Activated CD8-positive, alpha-beta memory T cell treated with anti-CD3 and anti-CD28 coated beads, Interleukin-2, amount 50 U/mL, for 24 hours (primary cell): Measurements from ENCODE around the gene APCDD1.
"Not testable (repeated sequence)": the region's sequence is repeated elsewhere in the genome, so short reads cannot be mapped to it uniquely, and the experiment has no call there.

Experiments used
- DNase-seq: peaks from one replicate; pipeline ENCODE4 v3.0.0-alpha.2; 2020; ENCODE audit errors: extremely low read depth

APCDD1 gene

DNA sequence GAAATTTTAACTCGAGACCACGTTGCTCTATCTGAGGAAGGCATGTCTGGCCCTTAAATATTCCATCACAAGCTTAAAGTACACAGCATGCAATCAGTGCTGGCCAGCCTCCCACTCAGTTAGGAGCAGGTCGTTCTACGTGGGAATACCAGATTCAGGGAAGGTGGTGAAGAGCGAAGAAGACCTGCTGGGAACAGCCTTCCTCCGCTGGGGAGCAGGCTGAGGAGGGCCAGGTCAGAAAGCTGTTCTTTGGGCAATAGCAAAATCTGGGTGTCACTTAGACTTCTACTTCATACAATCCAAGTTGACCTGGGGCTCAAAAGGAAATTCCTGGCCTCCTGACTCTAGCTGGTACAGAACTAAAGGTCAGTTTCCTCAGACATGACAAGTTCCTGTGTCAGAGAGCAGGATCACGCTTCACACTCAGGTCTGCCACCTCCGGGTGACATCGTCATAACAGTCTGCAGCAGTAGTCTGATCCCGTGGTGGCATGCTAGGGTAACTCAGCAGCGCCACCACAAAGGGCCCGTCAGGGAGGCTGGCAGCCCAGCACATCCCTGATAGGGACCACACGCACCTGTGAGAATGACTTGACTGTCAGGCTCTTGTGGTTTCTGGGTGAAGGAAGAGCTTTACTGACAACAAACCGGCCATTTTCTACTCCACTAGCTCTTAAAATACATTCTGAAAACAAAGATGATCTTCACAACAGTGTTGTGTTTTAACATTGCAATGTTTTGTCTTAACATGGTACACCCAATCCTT, 36.1 kb downstream of the APCDD1 start:
- peak; percentile 14 for DNase-seq

- DNase-seq, result no peak
Observed at GRCh38 chr18:10495936-10496335, 41.5 kb downstream of the APCDD1 start.

- no peak for DNase-seq
Observed at GRCh38 chr18:10497206-10497749, 42.8 kb downstream of the APCDD1 start.

DNA sequence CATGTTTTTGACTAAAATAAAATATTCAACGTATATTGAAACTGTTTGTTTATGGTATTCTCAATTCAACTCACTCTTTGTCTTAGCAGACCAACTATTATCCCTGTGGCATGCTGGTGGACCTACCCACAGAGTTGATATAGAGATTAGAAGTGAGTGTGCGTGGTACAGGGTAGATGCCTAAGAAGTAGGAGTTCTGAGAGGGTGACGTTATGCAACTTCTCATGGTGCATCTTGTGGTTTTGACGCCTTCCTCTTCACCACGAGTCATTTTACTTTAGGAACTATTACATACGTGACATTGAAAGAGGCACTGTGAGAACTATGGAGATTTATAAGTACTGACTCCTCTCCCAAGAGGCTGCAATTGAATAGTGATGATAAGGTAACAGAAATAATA, 44.8 kb downstream of the APCDD1 start:
- no peak for DNase-seq

- no peak for DNase-seq
Observed at GRCh38 chr18:10500038-10500437, 45.6 kb downstream of the APCDD1 start.

DNA sequence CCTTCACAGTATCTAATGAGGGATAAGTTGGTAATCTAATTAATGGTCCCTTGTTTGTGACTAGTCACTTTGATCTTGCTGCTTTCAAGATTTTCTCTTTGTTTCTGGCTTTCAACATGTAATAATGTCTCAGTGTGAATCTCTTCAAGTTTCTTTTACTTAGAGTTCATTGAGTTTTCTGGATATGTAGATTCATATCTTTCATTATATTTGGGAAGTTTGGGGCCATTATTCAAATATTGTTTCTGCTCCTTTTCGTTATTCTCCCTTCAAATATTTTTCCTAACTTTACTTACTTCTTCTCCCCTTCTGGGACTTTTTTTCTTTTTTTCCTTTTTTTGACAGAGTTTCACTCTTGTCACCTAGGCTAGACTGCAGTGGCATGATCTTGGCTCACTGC, 50.3 kb downstream of the APCDD1 start:
- DNase-seq, result no peak

DNA sequence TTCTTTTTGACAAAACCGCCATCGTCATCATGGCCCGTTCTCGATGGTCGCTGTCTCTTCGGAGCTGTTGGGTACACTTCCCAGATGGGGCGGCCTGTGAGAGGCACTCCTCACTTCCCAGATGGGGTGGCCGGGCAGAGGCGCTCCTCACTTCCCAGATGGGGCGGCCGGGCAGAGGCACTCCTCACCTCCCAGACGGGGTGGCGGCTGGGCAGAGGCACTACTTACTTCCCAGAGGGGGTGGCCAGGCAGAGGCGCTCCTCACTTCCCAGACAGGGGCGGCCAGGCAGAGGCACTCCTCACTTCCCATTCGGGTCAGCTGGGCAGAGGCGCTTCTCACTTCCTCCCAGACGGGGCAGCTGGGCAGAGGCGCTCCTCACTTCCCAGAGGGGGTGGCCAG, 51.5 kb downstream of the APCDD1 start:
- DNase-seq, result not testable (repeated sequence)

GRCh38 chr18:10508591-10508990, 54.2 kb downstream of the APCDD1 start:
- DNase-seq, result no peak

DNA sequence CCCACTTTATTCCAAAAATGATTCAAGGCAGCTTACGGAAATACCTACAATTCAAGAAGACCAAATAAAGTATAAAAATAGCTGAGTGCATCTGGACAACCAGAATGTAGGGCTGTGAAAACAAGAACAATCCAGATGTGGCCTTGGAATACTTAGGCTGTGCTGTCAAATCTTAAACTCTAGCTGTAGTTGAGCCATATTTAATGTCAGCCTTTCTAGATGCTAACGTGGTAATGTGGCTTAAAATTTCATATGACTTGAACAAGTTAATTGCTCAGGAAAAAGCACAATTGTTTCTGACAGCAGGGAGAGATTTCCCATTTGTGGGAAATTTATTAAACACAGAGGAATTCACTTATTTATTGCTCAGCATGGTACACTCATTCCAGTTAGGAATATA, 56.8 kb downstream of the APCDD1 start:
- no peak for DNase-seq

DNA sequence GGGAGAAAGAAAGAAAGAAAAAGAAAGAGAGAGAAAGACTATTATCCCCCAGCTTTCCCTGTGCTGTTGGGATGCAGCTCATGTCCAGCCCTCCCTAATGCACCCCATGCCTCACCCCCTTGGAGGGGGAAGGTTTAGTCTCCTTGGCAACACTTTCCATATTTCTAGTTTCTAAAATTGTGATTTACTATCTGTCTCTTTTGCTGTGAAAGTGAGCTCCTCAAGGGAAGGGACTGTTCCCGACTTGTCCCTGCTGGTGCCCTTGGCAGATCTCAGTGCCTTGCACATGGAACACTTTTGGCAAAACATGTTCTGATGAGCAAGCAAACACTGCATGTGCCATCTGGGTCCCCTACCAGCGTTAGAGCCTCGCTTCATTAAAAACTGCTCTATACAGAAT, 59.6 kb downstream of the APCDD1 start:
- DNase-seq, result no peak

DNA sequence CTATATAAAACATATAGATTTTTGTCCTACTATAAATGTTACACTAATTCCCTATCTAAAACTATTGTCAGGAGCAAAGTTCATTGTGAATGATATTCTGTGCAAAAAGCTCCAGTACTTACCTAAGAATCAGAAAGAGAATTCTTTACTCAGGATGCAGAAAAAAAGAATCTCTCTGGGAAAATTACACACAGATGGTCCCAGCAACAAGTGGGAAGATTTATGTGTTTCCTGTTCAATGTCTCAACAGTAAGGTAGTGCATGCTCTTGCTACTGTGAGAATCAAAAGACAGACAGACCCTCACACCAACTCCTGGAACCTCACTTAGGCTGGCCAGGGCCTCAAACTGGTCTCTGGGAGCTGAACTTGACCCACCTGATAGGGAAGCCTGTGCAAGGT, 60.2 kb downstream of the APCDD1 start:
- no peak for DNase-seq

DNA sequence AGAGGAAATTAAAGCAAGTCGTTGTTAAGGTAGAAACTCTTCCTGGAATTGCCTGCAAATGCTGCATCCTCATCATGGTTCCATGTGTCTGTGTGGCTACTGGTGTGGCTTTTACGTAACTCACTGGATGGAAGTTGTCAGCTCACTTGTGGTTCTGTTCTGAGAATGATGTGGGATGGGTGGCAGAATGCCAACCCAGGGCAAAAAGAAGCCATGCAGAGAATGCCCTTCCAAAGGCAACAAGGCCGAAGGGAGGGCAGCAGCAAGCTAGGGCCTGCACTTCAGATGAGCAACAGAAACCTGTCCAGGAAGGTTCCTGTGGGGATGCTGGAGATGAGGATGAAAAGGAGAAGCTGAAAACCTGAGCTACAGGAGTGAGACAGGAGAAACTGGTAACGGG, 61.0 kb downstream of the APCDD1 start:
- no peak for DNase-seq

DNA sequence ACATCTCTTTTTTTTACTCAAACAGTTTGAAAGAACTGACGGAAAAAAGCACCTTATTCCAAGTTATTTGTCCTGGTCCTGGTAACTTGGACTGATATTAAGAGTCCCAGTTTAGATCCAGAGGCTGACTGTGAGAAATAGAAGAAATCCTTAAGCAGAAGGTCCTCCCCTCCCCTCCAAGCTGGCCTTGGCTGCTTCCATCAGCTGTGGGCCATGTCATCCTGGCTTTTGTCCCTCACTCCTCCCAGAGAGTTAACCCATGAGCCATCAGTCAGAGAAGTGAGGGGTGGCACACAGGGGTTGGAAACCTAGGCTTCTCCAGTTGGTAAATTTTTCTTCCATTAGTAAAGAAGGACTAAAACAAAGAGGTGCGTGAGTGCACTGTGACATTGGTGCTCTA, 61.6 kb downstream of the APCDD1 start:
- no peak for DNase-seq

DNA sequence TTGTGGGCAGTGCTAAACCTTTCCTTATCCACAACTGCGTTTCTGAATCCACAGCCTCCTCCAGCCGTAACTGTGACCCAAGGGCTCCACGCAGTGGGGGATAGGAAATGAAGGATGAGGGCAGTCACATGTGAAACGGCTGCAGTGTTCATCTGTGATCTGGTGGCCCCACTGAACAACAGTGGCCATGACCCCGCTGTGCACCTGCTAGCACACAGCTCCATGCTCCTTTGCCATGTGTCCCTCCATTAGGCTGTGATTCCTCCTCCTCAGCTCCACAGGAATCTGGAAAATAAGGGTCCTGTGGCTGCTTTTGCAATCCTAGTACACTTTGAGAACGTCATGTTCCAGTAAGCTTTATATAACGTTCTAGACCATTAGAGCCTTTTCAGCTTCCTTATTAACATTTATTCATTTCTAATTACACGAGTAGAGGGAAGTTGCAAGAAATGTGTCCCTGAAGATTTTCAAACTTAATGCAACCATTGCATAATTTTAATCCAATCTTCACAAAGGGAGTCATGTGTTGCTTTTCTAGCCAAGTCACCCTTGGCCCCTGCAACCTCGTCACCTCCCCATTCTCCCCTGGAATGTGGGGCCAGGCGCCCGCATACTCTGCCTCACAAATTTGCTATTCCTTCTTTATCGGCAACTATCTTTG, 64.3 kb downstream of the APCDD1 start:
- no peak for DNase-seq

GRCh38 chr18:10519366-10519765, 64.9 kb downstream of the APCDD1 start:
- no peak for DNase-seq

DNA sequence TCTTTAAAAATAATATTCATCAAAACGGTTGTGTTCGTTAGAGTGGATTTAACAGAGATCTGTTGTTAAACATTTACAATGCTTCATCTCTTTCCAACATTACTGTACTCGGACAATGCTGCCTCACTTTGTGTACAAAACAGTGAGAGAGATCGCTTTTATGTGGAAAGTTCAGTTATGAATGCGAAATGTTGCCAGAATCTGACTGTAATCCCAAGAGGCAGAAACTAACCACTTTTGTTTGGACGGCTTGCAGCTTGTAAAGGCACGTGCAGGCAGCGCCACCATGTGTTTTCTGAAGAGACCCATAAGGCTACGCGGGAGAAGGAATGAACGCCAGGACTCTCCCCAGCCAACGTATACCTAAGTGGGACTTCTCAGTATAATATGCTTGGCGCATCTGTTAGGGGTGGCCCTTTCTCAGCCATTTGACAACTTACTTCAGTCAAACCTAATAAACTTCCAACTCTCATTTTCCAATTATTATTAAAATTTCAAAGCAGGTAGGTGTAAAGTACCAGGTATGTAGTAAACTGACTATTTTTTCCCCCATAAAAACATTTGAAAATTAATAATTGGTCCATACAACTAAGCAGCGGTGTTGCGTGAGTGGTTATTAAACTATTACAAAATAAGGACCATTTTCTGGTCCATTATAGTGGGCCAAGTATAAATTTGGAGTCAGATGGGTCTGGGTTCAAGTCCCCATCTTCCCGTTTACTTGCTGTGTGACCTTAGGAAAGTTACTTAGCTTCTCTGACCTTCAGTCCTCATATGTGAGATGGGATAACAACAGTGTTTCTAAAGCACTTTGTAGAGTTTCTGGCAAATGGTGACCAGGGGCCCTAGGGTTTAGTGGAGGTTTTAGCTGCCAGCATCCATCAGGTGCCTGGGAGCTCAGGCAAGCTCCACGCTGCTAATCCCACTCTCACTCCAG, 65.8 kb downstream of the APCDD1 start:
- DNase-seq, result peak; percentile 15

GRCh38 chr18:10521566-10521965, 67.1 kb downstream of the APCDD1 start:
- no peak for DNase-seq

GRCh38 chr18:10522574-10522973, 68.1 kb downstream of the APCDD1 start:
- DNase-seq, result no peak

DNA sequence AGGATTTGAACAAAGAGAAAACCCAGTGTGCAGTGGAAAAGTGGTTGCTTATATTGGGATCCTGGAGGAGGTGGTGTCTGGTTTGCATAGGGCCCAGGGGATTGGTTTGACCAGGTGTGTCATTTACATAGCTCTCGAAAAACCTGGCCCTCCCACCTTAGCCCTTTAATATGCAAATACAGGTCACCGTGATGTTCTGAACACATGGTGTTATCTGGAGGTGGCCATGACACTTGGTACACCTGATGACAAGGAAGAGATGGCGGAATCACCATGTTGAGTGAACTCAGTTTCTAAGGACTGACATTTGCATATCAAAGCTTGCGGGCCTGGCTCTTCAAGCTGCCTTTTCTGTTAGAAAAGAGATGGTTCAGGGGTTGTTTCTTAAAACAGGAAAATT, 69.1 kb downstream of the APCDD1 start:
- no peak for DNase-seq

GRCh38 chr18:10524507-10525370, 70.3 kb downstream of the APCDD1 start:
- DNase-seq, result no peak

GRCh38 chr18:10525371-10525691, 70.9 kb downstream of the APCDD1 start:
- no peak for DNase-seq
